Measurements from ENCODE around the gene CYP2U1. TPM values are rescaled to one million over a fixed set of nuclear protein-coding genes. Genes with fewer than 3 reads are reported as not detected.

The CYP2U1 gene
- total and polyA plus RNA-seq, 9 of the 15 experiments (the other 6 are each of a cell fraction or from before 2014, with no cell fraction given) = 0.03 to 0.15 (median 0.07) TPM

GRCh38 chr4:107908377-107908776, 23.0 kb upstream of the CYP2U1 start:
- 3% methylated on average over 7 of the region's 7 CpGs for WGBS (ENCODE audit: insufficient coverage, low coverage, missing lambda C conversion rate)
- CTCF ChIA-PET (ENCODE audit: low intra/inter-chr PET ratio) = no interaction called here

GRCh38 chr4:107913283-107913899, 18.0 kb upstream of the CYP2U1 start:
- no peak overlapping the region for H3K4me2 ChIP-seq (ENCODE audit: insufficient read depth, low read length)
- no peaks in the 10 kb centered on the region for H4K20me1 ChIP-seq (replicated peaks; ENCODE audit: control insufficient read depth, insufficient read depth, low read length)
- no peak overlapping the region; the same call in 1 of the 2 replicates for H2AFZ ChIP-seq (ENCODE audit: low read depth, low read length)
- no peak overlapping the region for H3K9ac ChIP-seq (ENCODE audit: insufficient read depth in 1 of 2, low read depth in 2 of 2, low read length in 2 of 2)
- H3K4me3 ChIP-seq = no peak overlapping the region
- in situ Hi-C loops (cut with MboI) = loop anchor here (25.0 kb wide), 1 partner anchor 151 kb away; no protein-coding TSS in a partner anchor
- H3K4me1 ChIP-seq (replicated peaks in 1 of 2; ENCODE audit: control insufficient read depth in 2 of 2, insufficient read depth in 2 of 2, low read length in 2 of 2) = no peaks in the 10 kb centered on the region
- H3K79me2 ChIP-seq (ENCODE audit: control insufficient read depth, insufficient read depth, low read length) = no peaks in the 10 kb centered on the region
- 0% methylated on average over 2 of the region's 2 CpGs for WGBS (ENCODE audit: insufficient coverage, low coverage, missing lambda C conversion rate)
- BruUV-seq (replicated peaks) = no TSS peak
- H3K27me3 ChIP-seq (ENCODE audit: control insufficient read depth in 2 of 2, insufficient read depth in 2 of 2, low read length in 2 of 2) = peaks cover 0 to 2% of the 10 kb centered on the region in 2 experiments; a peak in 1 of 5 replicates
- intact Hi-C loops (cut with micrococcal nuclease) = loop anchor here (1.0 to 10.0 kb wide), 3 partner anchors 153 to 661 kb away; no protein-coding TSS in a partner anchor
- DNase-seq (ENCODE audit: extremely low read depth in 1 of 4, low spot score in 3 of 4) = peak; percentile 49 to 76 (median 52)
- no peak overlapping the region for H3K27ac ChIP-seq (ENCODE audit: extremely low read depth, low read depth, low read length)
- CTCF ChIA-PET (ENCODE audit: low intra/inter-chr PET ratio) = interaction anchor here (0.6 to 1.3 kb wide), 5 partner anchors 28 to 244 kb away, joined by 3 to 12 read pairs (median 3); no protein-coding TSS in a partner anchor
- no peaks in the 10 kb centered on the region for H3K9me1 ChIP-seq (ENCODE audit: control insufficient read depth, insufficient read depth, low read length)
- peak; percentile 87 for FAIRE-seq
- no peaks in the 10 kb centered on the region for H3K36me3 ChIP-seq (ENCODE audit: control insufficient read depth, insufficient read depth, low read length)
- POLR2A ChIA-PET = no interaction called here
- peak; percentile 90 for ATAC-seq
- H3K9me3 ChIP-seq (replicated peaks; ENCODE audit: control insufficient read depth, insufficient read depth, low read depth, low read length) = no peaks in the 10 kb centered on the region
- TF ChIP-seq SMC3 (conservative IDR thresholded peaks at IDR 0.05; ENCODE audit: insufficient read depth, low read depth, low read length) (peak; percentile 40; the same call in 1 of the 2 replicates), FOXA1 (IDR thresholded peaks at IDR 0.05; ENCODE audit: borderline replicate concordance) (no peak), PATZ1 (CRISPR knock-in tag; IDR thresholded peaks at IDR 0.05; ENCODE audit: borderline replicate concordance) (no peak), PREB (CRISPR knock-in tag; IDR thresholded peaks at IDR 0.05) (no peak), BACH1 (tag; IDR thresholded peaks at IDR 0.05) (no peak), XRCC4 (IDR thresholded peaks at IDR 0.05; ENCODE audit: extremely low read depth, insufficient read depth, insufficient read length) (no peak), CC2D1A (IDR thresholded peaks at IDR 0.05) (0 out of 2 replicates have a peak, but pooled peaks have one; percentile 43), ARID1B (IDR thresholded peaks at IDR 0.05) (no peak)

More at GRCh38 chr4:107908377-107908776, 23.0 kb upstream of the CYP2U1 start:
- TF ChIP-seq SREBF1 (IDR thresholded peaks at IDR 0.05; ENCODE audit: borderline replicate concordance, low read depth, low read length) (no peak), SRF (CRISPR knock-in tag; IDR thresholded peaks at IDR 0.05) (no peak), POLR2AphosphoS2 (IDR thresholded peaks at IDR 0.05; ENCODE audit: low read length) (no peak), NFIX (CRISPR knock-in tag; IDR thresholded peaks at IDR 0.05; ENCODE audit: low read depth) (no peak), SP2 (IDR thresholded peaks at IDR 0.05; ENCODE audit: extremely low read depth, low read depth, low read length, poor library complexity, severe bottlenecking) (no peak), NR2F6 (CRISPR knock-in tag; IDR thresholded peaks at IDR 0.05) (no peak), MTA2 (IDR thresholded peaks at IDR 0.05; ENCODE audit: low read depth) (no peak), HIVEP1 (CRISPR knock-in tag; IDR thresholded peaks at IDR 0.05) (no peak), ZNF79 (CRISPR knock-in tag; IDR thresholded peaks at IDR 0.05; ENCODE audit: low read depth) (no peak)
- H3K9me1 ChIP-seq (ENCODE audit: control insufficient read depth, insufficient read depth, low read length) = no peaks in the 10 kb centered on the region
- no peaks in the 10 kb centered on the region for H3K4me1 ChIP-seq (replicated peaks in 1 of 2; ENCODE audit: control insufficient read depth in 2 of 2, insufficient read depth in 2 of 2, low read length in 2 of 2)
- H3K36me3 ChIP-seq (ENCODE audit: control insufficient read depth, insufficient read depth, low read length) = no peaks in the 10 kb centered on the region
- H4K20me1 ChIP-seq (replicated peaks; ENCODE audit: control insufficient read depth, insufficient read depth, low read length) = no peaks in the 10 kb centered on the region
- H3K27ac ChIP-seq (ENCODE audit: extremely low read depth, low read depth, low read length) = no peak overlapping the region
- H3K27me3 ChIP-seq (ENCODE audit: control insufficient read depth in 2 of 2, insufficient read depth in 2 of 2, low read length in 2 of 2) = peaks cover 0 to 2% of the 10 kb centered on the region in 2 experiments; a peak in 1 of 5 replicates
- intact Hi-C loops (cut with micrococcal nuclease) = no loop called here
- no peak overlapping the region for H3K4me2 ChIP-seq (ENCODE audit: insufficient read depth, low read length)
- no peak for DNase-seq (ENCODE audit: extremely low read depth in 1 of 4, low spot score in 3 of 4)
- no peaks in the 10 kb centered on the region for H3K9me3 ChIP-seq (replicated peaks; ENCODE audit: control insufficient read depth, insufficient read depth, low read depth, low read length)
- FAIRE-seq = no peak
- H3K9ac ChIP-seq (ENCODE audit: insufficient read depth in 1 of 2, low read depth in 2 of 2, low read length in 2 of 2) = no peak overlapping the region
- no peak overlapping the region for H3K4me3 ChIP-seq
- POLR2A ChIA-PET = interaction anchor here (0.7 kb wide), 1 partner anchor 1590 kb away, joined by 3 read pairs; no protein-coding TSS in a partner anchor
- H3K79me2 ChIP-seq (ENCODE audit: control insufficient read depth, insufficient read depth, low read length) = no peaks in the 10 kb centered on the region
- in situ Hi-C loops (cut with MboI) = loop anchor here (25.0 kb wide), 1 partner anchor 146 kb away; no protein-coding TSS in a partner anchor
- ATAC-seq = no peak
- no TSS peak for BruUV-seq (replicated peaks)
- no peak overlapping the region for H2AFZ ChIP-seq (ENCODE audit: low read depth, low read length)
